CD8-positive, alpha-beta memory T cell (primary cell): ENCODE measurements around the gene AGPAT2. TPM values are rescaled to one million over a fixed set of nuclear protein-coding genes. Genes with fewer than 3 reads are reported as not detected.
"Not testable (repeated sequence)": the region's sequence is repeated elsewhere in the genome, so short reads cannot be mapped to it uniquely, and the experiment has no call there.

ENCODE experiments used
- CTCF ChIA-PET: fragments of 350-600 bp; sonication (Branson Sonifier 250); formaldehyde crosslinking; loops from one replicate; lab custom pipeline; 2021; ENCODE audit warnings: antibody characterized with exemption; lab: Charles Lee
- POLR2A ChIA-PET: fragments of 350-600 bp; sonication (Branson Sonifier 250); formaldehyde crosslinking; loops from one replicate; lab custom pipeline; 2021; ENCODE audit warnings: antibody characterized with exemption; lab: Charles Lee
- DNase-seq, 5 donors: peaks; one replicate each; pipeline versions ENCODE4 v3.0.0 to v3.0.0-alpha.2; 2020 to 2022; ENCODE audit warnings: mixed read lengths in 1 of 5
- H3K27ac ChIP-seq: one replicate; pipeline ENCODE4 v1.7.0; 2013; ENCODE audit warnings: low read depth, mild to moderate bottlenecking, low read length, moderate library complexity
- H3K27me3 ChIP-seq: 2 replicates; pipeline ENCODE4 v1.7.0; 2013; ENCODE audit warnings: low read length, mild to moderate bottlenecking; ENCODE audit not compliant: insufficient read depth, poor library complexity, severe bottlenecking
- H3K36me3 ChIP-seq: 2 replicates; pipeline ENCODE4 v1.7.0; 2013; ENCODE audit warnings: mild to moderate bottlenecking, low read length, moderate library complexity; ENCODE audit not compliant: insufficient read depth
- H3K4me1 ChIP-seq: 2 replicates; pipeline ENCODE4 v1.7.0; 2013; ENCODE audit warnings: mild to moderate bottlenecking, low read length, moderate library complexity; ENCODE audit not compliant: insufficient read depth
- H3K4me3 ChIP-seq: 2 replicates; pipeline ENCODE4 v1.7.0; 2013; ENCODE audit warnings: mild to moderate bottlenecking, low read length
- H3K9me3 ChIP-seq: 2 replicates; pipeline ENCODE4 v1.7.0; 2013; ENCODE audit warnings: mild to moderate bottlenecking, low read length
- H3K27ac Mint-ChIP-seq, 8 donors: one replicate each; pipeline ENCODE4 v1.8.0; 2020 to 2021; ENCODE audit warnings: mixed read lengths in 8 of 8, mild to moderate bottlenecking in 6 of 8, inconsistent platforms in 3 of 8, moderate library complexity in 3 of 8
- H3K27me3 Mint-ChIP-seq, 2 donors: one replicate each; pipeline ENCODE4 v1.8.0; 2020 to 2021; ENCODE audit warnings: mixed read lengths in 2 of 2, mild to moderate bottlenecking in 1 of 2, moderate library complexity in 1 of 2
- H3K36me3 Mint-ChIP-seq, 3 donors: one replicate each; pipeline ENCODE4 v1.8.0; 2020 to 2021; ENCODE audit warnings: mixed read lengths in 3 of 3, inconsistent platforms in 1 of 3, mild to moderate bottlenecking in 1 of 3
- H3K4me1 Mint-ChIP-seq, 3 donors: one replicate each; pipeline ENCODE4 v1.8.0; 2020 to 2021; ENCODE audit warnings: mixed read lengths in 3 of 3, inconsistent platforms in 1 of 3, mild to moderate bottlenecking in 1 of 3
- H3K4me3 Mint-ChIP-seq, 7 donors: one replicate each; pipeline ENCODE4 v1.8.0; 2020 to 2021; ENCODE audit warnings: mixed read lengths in 7 of 7, mild to moderate bottlenecking in 6 of 7, moderate library complexity in 4 of 7, inconsistent platforms in 2 of 7
- H3K9me3 Mint-ChIP-seq, 5 donors: one replicate each; pipeline ENCODE4 v1.8.0; 2020 to 2022; ENCODE audit warnings: mixed read lengths in 5 of 5, mild to moderate bottlenecking in 3 of 5, moderate library complexity in 2 of 5, inconsistent platforms in 1 of 5
- polyA plus RNA-seq: library from polyadenylated mRNA; unstranded; fragments of 300-500 nt; fragmentation: Illumina TruSeq; gene quantifications from one replicate; pipeline ENCODE4 v1.2.3, GENCODE V29; 2021
- total RNA-seq, 2 experiments: library from RNA; stranded (reverse); gene quantifications; one replicate each; pipeline ENCODE4 v1.2.3, GENCODE V29; 2021

AGPAT2 gene
- total and polyA plus RNA-seq, 3 experiments from 2014 or later = 17.4 to 32.5 (median 18.4) TPM

DNA sequence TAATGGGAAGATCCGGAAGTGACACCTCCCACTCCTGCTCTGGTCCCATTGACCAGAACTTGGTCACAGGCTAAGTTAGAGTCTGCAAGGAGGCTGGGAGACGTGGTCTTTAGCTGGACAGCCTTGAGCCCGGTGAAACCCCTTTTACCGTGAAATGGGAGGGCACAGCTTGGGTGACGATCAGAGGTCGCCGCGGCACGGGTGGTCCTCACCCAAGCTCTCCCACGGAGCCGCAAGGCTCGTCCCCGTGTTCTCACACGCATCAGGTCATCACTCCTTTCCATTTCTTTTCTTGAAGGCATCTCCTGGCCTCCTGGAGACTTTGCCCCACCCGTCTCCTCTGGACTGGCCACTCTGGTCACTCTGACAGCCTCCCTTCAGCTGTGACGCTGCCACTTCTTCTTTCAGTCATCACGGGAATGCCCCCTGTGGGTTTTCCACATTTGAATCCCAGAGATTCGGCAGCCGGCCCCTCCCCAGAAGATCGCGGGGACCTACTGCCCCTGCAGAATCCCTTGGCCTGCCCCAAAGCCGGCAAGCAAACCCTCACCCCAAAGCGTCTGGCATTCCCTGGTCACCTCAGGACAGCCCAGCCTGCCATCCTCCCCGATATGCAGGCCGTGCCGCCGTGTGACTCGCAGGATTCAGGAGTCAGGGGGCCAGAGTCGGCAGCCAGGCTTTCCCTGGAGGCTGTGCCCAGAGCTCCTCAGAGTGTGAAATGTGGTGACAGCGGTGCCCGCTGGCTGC is 43.5 kb downstream of the AGPAT2 start:
- H3K27ac Mint-ChIP-seq = no peak overlapping the region
- Histone ChIP-seq H3K4me1 (peaks cover 8% of the 10 kb centered on the region), H3K27me3 (peaks cover 28% of the 10 kb centered on the region), H3K4me3 (peak overlapping the region; percentile 41), H3K9me3 (no peaks in the 10 kb centered on the region), H3K27ac (peak overlapping the region; percentile 24), H3K36me3 (no peaks in the 10 kb centered on the region)
- no peaks in the 10 kb centered on the region for H3K9me3 Mint-ChIP-seq
- no peak overlapping the region for H3K4me3 Mint-ChIP-seq
- H3K36me3 Mint-ChIP-seq = no peaks in the 10 kb centered on the region
- ChIA-PET CTCF (interaction anchor here (1.2 to 3.0 kb wide), 4 partner anchors 13 to 159 kb away, joined by 3 to 19 read pairs (median 4); no protein-coding TSS in a partner anchor), POLR2A (no interaction called here)
- no peaks in the 10 kb centered on the region for H3K4me1 Mint-ChIP-seq
- peaks cover 23 to 29% of the 10 kb centered on the region in 2 donors for H3K27me3 Mint-ChIP-seq
- DNase-seq = no peak

DNA sequence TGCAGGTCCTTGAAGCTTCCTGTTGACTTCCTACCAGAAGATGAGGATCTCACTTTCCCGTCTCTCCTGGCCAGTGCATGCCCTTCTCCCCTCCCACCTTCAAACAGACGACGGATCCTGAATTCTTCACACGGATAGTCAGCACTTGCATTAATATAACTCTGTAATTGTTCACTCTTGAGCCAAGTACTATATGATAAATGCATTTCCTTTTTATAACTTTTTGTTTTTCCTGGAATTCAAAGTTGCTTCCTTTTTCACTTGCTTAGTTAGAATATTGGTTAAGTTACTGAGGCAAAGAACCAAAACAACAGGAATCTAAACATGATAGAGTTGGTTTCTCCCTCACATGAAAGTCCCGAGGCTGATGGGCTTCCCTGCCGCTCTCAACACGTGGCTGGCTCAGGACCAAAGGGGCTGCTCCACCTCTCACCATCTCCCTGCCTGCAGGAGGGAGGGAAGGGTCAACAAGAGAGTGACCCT is 44.8 kb downstream of the AGPAT2 start:
- POLR2A ChIA-PET = no interaction called here
- Mint-ChIP-seq H3K27me3 (peaks cover 21 to 26% of the 10 kb centered on the region in 2 donors), H3K4me1 (no peaks in the 10 kb centered on the region), H3K9me3 (no peaks in the 10 kb centered on the region), H3K36me3 (no peaks in the 10 kb centered on the region), H3K4me3 (no peak overlapping the region), H3K27ac (no peak overlapping the region)
- no peak for DNase-seq
- H3K36me3 ChIP-seq = no peaks in the 10 kb centered on the region
- CTCF ChIA-PET = interaction anchor here (0.8 to 3.0 kb wide), 4 partner anchors 11 to 158 kb away, joined by 3 to 19 read pairs (median 4); no protein-coding TSS in a partner anchor
- peaks cover 28% of the 10 kb centered on the region for H3K27me3 ChIP-seq
- H3K4me3 ChIP-seq = no peak overlapping the region
- H3K4me1 ChIP-seq = peaks cover 8% of the 10 kb centered on the region
- H3K9me3 ChIP-seq = no peaks in the 10 kb centered on the region
- no peak overlapping the region for H3K27ac ChIP-seq

DNA sequence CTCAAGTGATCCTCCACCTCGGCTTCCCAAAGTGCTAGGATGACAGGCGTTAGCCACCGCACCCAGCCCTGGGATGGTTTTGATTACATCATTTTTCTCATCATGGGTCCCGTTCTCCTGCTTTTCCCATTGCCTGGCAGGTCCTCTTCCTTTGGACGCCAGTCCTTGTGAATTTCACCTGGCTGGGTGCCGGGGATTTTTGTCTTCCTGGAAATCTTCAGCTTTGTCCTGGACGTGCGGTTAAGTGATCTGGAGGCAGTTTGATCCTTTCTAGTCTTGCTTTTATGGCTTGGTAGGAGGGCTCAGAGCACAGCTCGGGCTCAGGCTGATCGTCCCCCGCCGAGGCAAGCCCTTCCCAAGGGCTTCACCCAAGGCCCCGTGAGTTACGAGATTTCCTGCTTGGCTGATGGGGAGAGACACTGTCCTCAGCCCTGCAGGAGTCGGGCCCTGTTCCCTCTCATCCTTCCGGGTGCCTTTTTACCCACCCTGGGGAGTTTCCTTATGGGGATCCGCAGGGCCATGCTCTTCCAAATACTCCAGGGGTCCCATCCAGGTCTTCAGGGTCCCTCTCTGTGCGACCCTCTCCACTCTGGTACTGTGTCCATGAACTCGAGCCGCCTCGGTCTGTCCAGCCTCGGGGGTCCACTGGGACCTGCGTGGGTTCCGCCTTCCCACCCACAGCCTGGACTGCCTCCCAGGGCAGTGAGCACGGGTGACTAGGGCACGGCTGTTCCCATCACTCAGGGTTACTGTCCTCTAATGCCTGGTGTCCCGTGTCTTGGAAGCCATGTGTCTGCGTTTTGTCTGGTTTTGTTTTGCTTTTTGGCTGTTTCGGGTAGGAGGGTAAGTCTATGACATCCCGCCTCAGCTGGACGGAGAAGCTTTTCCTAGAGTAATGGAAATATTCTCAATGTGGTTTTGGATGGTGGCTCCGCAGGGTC is 46.8 kb downstream of the AGPAT2 start:
- no peak for DNase-seq
- Histone ChIP-seq H3K27me3 (peaks cover 23% of the 10 kb centered on the region), H3K4me1 (peaks cover 8% of the 10 kb centered on the region), H3K36me3 (no peaks in the 10 kb centered on the region), H3K9me3 (no peaks in the 10 kb centered on the region), H3K4me3 (no peak overlapping the region), H3K27ac (no peak overlapping the region)
- POLR2A ChIA-PET = no interaction called here
- Mint-ChIP-seq H3K27me3 (peaks cover 13 to 20% of the 10 kb centered on the region in 2 donors), H3K9me3 (no peaks in the 10 kb centered on the region), H3K27ac (no peak overlapping the region), H3K36me3 (no peaks in the 10 kb centered on the region), H3K4me3 (no peak overlapping the region), H3K4me1 (no peaks in the 10 kb centered on the region)
- CTCF ChIA-PET = no interaction called here

DNA sequence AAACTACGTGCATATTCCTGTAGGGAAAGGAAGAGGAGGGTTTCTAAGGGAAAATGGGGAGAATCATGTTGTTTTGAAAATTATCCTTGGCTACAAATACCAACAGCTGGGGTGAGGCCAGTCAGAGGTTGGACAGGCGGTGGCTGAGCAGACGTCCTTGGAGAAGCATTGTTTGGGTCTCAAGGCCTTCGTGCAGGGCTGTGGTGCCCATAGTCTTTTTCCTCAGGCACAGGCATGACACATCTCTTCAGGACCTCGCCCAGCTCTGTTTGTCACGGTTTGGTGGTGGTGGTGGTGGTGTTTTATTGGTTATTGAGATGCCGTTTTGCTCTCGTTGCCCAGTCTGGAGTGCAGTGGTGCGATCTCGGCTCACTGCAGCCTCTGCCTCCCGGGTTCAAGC is 52.4 kb downstream of the AGPAT2 start:
- POLR2A ChIA-PET = no interaction called here
- no peak for DNase-seq
- no peaks in the 10 kb centered on the region for H3K9me3 ChIP-seq
- no peaks in the 10 kb centered on the region for H3K4me1 Mint-ChIP-seq
- no peaks in the 10 kb centered on the region for H3K27me3 ChIP-seq
- H3K27ac Mint-ChIP-seq = peak overlapping the region in 2 of 8 donors; percentile 5 to 14
- no peak overlapping the region for H3K4me3 Mint-ChIP-seq
- H3K27ac ChIP-seq = no peak overlapping the region
- peaks cover 4 to 6% of the 10 kb centered on the region in 2 donors for H3K27me3 Mint-ChIP-seq
- no peaks in the 10 kb centered on the region for H3K9me3 Mint-ChIP-seq
- no peak overlapping the region for H3K4me3 ChIP-seq
- H3K4me1 ChIP-seq = peaks cover 6% of the 10 kb centered on the region
- no peaks in the 10 kb centered on the region for H3K36me3 ChIP-seq
- no peaks in the 10 kb centered on the region for H3K36me3 Mint-ChIP-seq
- CTCF ChIA-PET = interaction anchor here (0.8 to 2.8 kb wide), 4 partner anchors 9 to 194 kb away, joined by 3 to 17 read pairs (median 6); no protein-coding TSS in a partner anchor

DNA sequence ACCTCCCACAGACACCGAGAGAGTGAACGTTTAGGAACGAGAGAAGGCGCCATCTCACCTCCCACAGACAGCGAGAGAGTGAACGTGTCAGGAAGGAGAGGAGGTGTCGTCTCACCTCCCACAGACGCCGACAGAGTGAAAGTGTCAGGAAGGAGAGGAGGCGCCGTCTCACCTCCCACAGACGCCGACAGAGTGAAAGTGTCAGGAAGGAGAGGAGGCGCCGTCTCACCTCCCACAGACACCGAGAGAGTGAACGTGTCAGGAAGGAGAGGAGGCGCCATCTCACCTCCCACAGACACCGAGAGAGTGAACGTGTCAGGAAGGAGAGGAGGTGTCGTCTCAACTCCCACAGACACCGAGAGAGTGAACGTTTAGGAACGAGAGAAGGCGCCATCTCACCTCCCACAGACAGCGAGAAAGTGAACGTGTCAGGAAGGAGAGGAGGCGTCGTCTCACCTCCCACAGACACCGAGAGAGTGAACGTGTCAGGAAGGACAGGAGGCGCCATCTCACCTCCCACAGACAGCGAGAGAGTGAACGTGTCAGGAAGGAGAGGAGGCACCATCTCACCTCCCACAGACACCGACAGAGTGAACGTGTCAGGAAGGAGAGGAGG is 54.7 kb downstream of the AGPAT2 start:
- H3K9me3 ChIP-seq, H3K9me3 Mint-ChIP-seq, H3K36me3 Mint-ChIP-seq, H3K27me3 Mint-ChIP-seq, H3K27ac ChIP-seq, H3K27ac Mint-ChIP-seq, H3K36me3 ChIP-seq, H3K27me3 ChIP-seq, POLR2A ChIA-PET, H3K4me1 ChIP-seq, H3K4me3 Mint-ChIP-seq, H3K4me3 ChIP-seq, H3K4me1 Mint-ChIP-seq: not testable (repeated sequence)
- DNase-seq = peak in 3 of 5 donors; percentile 14 to 53 (median 29)
- CTCF ChIA-PET = interaction anchor here (0.9 to 2.8 kb wide), 7 partner anchors 93 to 149 kb away, joined by 3 to 56 read pairs (median 3); no protein-coding TSS in a partner anchor

DNA sequence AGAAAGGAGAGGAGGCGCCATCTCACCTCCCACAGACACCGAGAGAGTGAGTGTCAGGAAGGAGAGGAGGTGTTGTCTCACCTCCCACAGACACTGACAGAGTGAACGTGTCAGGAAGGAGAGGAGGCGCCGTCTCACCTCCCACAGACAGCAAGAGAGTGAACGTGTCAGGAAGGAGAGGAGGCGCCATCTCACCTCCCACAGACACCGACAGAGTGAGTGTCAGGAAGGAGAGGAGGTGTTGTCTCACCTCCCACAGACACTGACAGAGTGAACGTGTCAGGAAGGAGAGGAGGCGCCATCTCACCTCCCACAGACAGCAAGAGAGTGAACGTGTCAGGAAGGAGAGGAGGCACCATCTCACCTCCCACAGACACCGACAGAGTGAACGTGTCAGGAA is 55.2 kb downstream of the AGPAT2 start:
- not testable (repeated sequence) for H3K4me1 Mint-ChIP-seq, H3K27me3 Mint-ChIP-seq, H3K36me3 ChIP-seq, H3K27me3 ChIP-seq, H3K9me3 Mint-ChIP-seq, H3K4me1 ChIP-seq, H3K9me3 ChIP-seq, H3K27ac Mint-ChIP-seq, H3K4me3 Mint-ChIP-seq, H3K27ac ChIP-seq, H3K36me3 Mint-ChIP-seq, H3K4me3 ChIP-seq
- peak in 2 of 5 donors; percentile 24 to 54 for DNase-seq
- ChIA-PET POLR2A (interaction anchor here (1.0 kb wide), 1 partner anchor 148 kb away, joined by 6 read pairs; no protein-coding TSS in a partner anchor), CTCF (interaction anchor here (0.6 to 1.4 kb wide), 12 partner anchors 10 to 223 kb away, joined by 3 to 56 read pairs (median 4); no protein-coding TSS in a partner anchor)

DNA sequence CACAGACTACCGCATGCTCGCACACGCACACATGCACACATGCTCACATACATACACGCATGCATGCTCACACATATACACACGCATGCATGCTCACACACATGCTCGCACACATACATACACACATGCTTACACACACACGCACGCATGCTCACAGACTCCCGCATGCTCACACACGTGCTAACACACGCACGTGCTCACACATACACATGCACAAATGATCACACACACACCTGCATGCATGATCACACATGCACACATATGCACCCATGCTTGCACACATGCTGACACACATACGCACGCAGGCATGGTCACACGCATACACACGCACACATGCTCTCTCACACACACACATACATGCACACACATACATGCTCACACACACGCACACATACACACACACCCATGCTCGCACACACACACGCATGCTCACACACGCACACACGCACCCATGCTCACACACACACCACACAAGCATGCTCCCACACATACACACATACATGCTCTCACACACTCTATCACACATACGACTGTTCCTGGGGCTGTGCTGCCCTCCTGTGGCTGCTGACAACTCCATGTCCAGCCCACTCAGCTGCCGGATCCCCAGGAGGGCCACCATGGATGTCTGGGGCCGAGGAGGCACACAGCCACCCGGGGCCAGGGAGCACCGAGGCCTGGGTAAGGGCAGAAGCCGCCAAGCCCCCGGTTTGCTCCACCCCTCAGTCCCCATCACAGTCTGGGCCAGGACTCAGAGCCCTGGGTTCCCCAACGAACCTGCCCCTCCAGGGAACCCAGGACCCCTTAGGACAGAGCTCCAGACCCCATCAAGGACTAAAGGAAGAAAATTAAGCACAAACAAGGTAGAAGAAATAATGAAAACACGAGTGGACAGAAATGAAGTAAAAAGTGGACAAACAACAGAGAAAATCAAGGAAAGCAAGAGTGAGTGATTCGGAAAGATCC is 55.9 kb downstream of the AGPAT2 start:
- POLR2A ChIA-PET = interaction anchor here (1.0 kb wide), 1 partner anchor 147 kb away, joined by 6 read pairs; no protein-coding TSS in a partner anchor
- H3K9me3 ChIP-seq = no peaks in the 10 kb centered on the region
- Mint-ChIP-seq H3K9me3 (no peaks in the 10 kb centered on the region), H3K27ac (no peak overlapping the region), H3K4me1 (no peaks in the 10 kb centered on the region), H3K36me3 (no peaks in the 10 kb centered on the region), H3K27me3 (peaks cover 6 to 8% of the 10 kb centered on the region in 2 donors), H3K4me3 (no peak overlapping the region)
- H3K4me1 ChIP-seq = peaks cover 6% of the 10 kb centered on the region
- peak; percentile 61 to 87 (median 77) for DNase-seq
- H3K36me3 ChIP-seq = no peaks in the 10 kb centered on the region
- CTCF ChIA-PET = interaction anchor here (0.6 to 1.4 kb wide), 12 partner anchors 11 to 222 kb away, joined by 3 to 56 read pairs (median 4); no protein-coding TSS in a partner anchor
- no peak overlapping the region for H3K4me3 ChIP-seq
- H3K27ac ChIP-seq = no peak overlapping the region
- no peaks in the 10 kb centered on the region for H3K27me3 ChIP-seq
